Measurements from ENCODE around the gene ZNF785.

ZNF785 gene

GRCh38 chr16:30619202-30619601 lies 33.7 kb upstream of the ZNF785 start:
- DNase-seq (ENCODE audit: low read depth): no peak
- no peak overlapping the region for H3K4me3 ChIP-seq (ENCODE audit: low read depth, low read length)
- no peak for TF ChIP-seq MAX (IDR thresholded peaks at IDR 0.05; ENCODE audit: low read depth, low read length)
- no peak for TF ChIP-seq POLR2A (IDR thresholded peaks at IDR 0.05; ENCODE audit: extremely low read depth, insufficient read length)
- TF ChIP-seq CTCF (IDR thresholded peaks at IDR 0.05; ENCODE audit: low read depth, low read length): no peak
- TF ChIP-seq MYC (IDR thresholded peaks at IDR 0.05; ENCODE audit: low read depth, low read length): no peak

DNA sequence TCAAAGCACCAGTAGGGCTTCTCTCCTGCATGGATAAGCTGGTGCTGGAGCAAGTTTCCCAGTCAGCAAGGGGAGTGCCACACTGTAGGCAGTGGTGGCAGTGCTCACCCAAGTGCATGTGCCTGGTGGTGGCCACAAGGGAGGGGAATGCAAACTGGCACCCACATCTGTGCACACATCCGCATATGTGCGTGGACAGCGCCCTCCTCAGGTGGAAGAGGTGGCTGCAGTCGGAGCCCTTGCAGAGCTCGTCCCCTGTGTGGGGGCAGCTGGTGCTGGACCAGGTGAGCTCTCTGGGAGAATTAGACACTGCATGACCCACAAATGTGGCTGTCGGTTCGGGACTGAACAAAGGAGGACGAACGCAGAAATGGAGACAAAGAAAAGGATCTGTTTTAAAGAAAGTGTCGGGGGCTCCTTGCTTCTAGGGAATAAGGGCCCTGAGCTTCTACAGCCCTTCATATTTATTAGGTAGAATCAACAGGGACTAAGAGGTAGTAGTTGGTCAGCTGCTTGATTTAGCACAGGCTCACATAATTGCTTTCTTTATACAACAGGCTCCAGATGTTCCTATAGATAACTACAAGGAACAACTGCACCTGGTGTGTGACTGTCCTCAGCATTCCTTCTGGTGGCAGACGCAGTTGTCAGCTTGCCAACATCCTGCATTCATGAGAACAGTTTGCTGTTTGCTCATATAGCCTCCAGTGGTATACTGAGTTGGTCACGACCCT lies 30.0 kb upstream of the ZNF785 start:
- peak; percentile 81 for DNase-seq (ENCODE audit: low read depth)
- H3K4me3 ChIP-seq (ENCODE audit: low read depth, low read length): no peak overlapping the region
- peak; percentile 81 for TF ChIP-seq MYC (IDR thresholded peaks at IDR 0.05; ENCODE audit: low read depth, low read length)
- TF ChIP-seq CTCF (IDR thresholded peaks at IDR 0.05; ENCODE audit: low read depth, low read length): peak; percentile 78
- peak; percentile 71 for TF ChIP-seq MAX (IDR thresholded peaks at IDR 0.05; ENCODE audit: low read depth, low read length)
- TF ChIP-seq POLR2A (IDR thresholded peaks at IDR 0.05; ENCODE audit: extremely low read depth, insufficient read length): no peak

DNA sequence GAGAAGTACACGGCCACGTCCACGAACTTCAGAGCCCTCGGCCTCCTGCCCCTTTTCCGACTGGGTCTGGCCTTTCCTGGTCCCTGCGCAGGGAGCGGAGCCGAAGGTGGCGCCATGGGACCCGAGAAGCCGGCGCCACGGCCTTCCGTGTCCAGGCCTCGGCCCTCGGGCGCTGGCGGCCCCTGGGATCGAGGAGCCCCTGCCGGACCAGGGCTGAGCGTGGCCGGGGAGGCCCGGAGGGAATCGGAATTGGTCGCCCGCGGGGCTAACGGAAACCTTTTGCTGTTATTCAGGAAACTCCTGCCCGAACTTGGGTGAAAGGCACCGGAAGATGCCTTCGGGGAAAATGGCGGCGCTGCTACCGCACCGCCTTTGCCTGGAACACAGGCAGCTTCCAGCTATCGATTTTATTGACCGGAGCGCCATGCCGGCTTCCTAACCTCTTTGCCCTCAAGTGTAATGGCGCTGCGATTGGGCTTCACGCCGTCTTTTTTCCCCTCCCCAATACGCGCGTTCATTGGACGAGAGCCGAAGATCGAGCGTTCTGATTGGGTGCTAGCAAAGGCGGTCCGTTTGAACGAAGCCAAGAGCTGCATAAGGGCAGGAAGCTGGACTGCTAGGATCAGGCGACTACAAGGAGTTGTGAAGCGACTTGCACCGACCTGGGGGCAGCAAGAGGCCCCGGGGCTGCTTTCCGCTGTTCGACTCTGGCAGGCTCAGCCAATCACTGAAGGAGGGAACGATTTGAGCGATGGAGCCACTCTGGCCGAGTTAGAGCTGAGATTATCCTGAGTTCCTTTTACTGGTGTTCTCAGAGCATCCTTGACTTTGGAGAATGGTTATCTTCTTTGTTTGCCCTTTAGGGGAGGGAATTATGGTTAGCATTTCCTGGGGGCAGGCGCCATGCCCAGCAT lies 24.7 kb upstream of the ZNF785 start, which contains the start of gene ZNF689:
Gene ZNF689 (minus strand): TSS at position 464 of the 914 bp plus-strand sequence. CDS start 348 bp downstream, at position 116.
- peak within 1 kb of the TSS; percentile 95 for H3K4me3 ChIP-seq (ENCODE audit: low read depth, low read length)
- DNase-seq (ENCODE audit: low read depth): peak; percentile 98
- TF ChIP-seq MYC (IDR thresholded peaks at IDR 0.05; ENCODE audit: low read depth, low read length) (peak; percentile 55; the same call in 1 of the 2 replicates), MAX (IDR thresholded peaks at IDR 0.05; ENCODE audit: low read depth, low read length) (peak; percentile 66), POLR2A (IDR thresholded peaks at IDR 0.05; ENCODE audit: extremely low read depth, insufficient read length) (peak; percentile 78), CTCF (IDR thresholded peaks at IDR 0.05; ENCODE audit: low read depth, low read length) (no peak)

GRCh38 chr16:30609002-30609925 lies 23.8 kb upstream of the ZNF785 start:
- TF ChIP-seq POLR2A (IDR thresholded peaks at IDR 0.05; ENCODE audit: extremely low read depth, insufficient read length) (no peak), MAX (IDR thresholded peaks at IDR 0.05; ENCODE audit: low read depth, low read length) (no peak), MYC (IDR thresholded peaks at IDR 0.05; ENCODE audit: low read depth, low read length) (no peak)
- H3K4me3 ChIP-seq (ENCODE audit: low read depth, low read length): peak overlapping the region; percentile 95
- DNase-seq (ENCODE audit: low read depth): peak; percentile 54

DNA sequence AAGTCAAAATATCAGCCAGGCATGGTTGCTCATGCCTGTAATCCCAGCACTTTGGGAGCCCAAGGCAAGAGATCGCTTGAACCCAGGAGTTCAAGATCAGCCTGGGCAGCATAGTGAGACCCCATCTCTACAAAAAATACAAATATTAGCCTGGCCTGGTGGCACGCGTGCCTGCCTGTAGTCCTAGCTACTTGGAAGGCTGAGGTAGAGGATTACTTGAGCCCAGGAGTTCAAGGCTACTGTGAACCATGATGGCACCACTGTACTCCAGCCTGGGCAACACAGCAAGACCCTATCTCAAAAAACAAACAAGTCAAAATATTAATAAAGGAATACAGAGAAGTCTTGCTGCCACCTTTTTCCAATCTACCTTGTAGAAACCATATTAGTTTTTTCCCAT lies 20.5 kb upstream of the ZNF785 start:
- DNase-seq (ENCODE audit: low read depth): no peak
- H3K4me3 ChIP-seq (ENCODE audit: low read depth, low read length): no peak overlapping the region
- TF ChIP-seq CTCF (IDR thresholded peaks at IDR 0.05; ENCODE audit: low read depth, low read length) (no peak), MYC (IDR thresholded peaks at IDR 0.05; ENCODE audit: low read depth, low read length) (no peak), POLR2A (IDR thresholded peaks at IDR 0.05; ENCODE audit: extremely low read depth, insufficient read length) (no peak), MAX (IDR thresholded peaks at IDR 0.05; ENCODE audit: low read depth, low read length) (no peak)

Data from NB4 (cell line).